Kidney epithelial cell (primary cell): ENCODE results near the gene METTL16. TPM values are rescaled to one million over a fixed set of nuclear protein-coding genes. Genes with fewer than 3 reads are reported as not detected.
A peak's percentile ranks its signal among the peaks of the same experiment; 100 is the strongest.

Experiments used
- DNase-seq: peaks from one replicate; pipeline ENCODE4 v3.0.0-alpha.2; 2010; ENCODE audit warnings: low read depth
- H3K27me3 ChIP-seq: 2 replicates; pipeline ENCODE4 v1.6.0; 2011; ENCODE audit warnings: low read length; ENCODE audit not compliant: control insufficient read depth, insufficient read depth
- H3K36me3 ChIP-seq: 2 replicates; pipeline ENCODE4 v1.5.1; 2011; ENCODE audit warnings: low read length; ENCODE audit not compliant: control insufficient read depth, insufficient read depth
- H3K4me3 ChIP-seq: 2 replicates; pipeline ENCODE4 v1.5.1; 2011; ENCODE audit warnings: low read depth, mild to moderate bottlenecking, control low read depth, low read length
- CTCF ChIP-seq: IDR thresholded peaks from 2 replicates; pipeline ENCODE4 v1.5.1; 2011; ENCODE audit warnings: mild to moderate bottlenecking, moderate library complexity, low read length, control low read depth, inconsistent platforms; ENCODE audit not compliant: insufficient read depth, poor library complexity, severe bottlenecking
- total RNA-seq: library from RNA; depleted of rRNA; stranded (reverse); fragments of >200 nt; gene quantifications from 2 replicates; pipeline ENCODE4 v1.2.3, GENCODE V29; 2015

Gene METTL16
- total RNA-seq, 1 donor from 2014 or later, result 32.4 TPM

- TF ChIP-seq CTCF, result no peak
- Histone ChIP-seq H3K27me3 (no peaks in the 10 kb centered on the region), H3K4me3 (no peak overlapping the region), H3K36me3 (no peaks in the 10 kb centered on the region)
- no peak for DNase-seq
Observed at GRCh38 chr17:2410951-2411350, 100.7 kb downstream of the METTL16 start.

- peak; percentile 92 for DNase-seq
- Histone ChIP-seq H3K27me3 (no peaks in the 10 kb centered on the region), H3K4me3 (no peak overlapping the region), H3K36me3 (no peaks in the 10 kb centered on the region)
- TF ChIP-seq CTCF, result no peak
Observed at GRCh38 chr17:2406903-2407790, 104.5 kb downstream of the METTL16 start.

GRCh38 chr17:2406271-2406902, 105.3 kb downstream of the METTL16 start:
- H3K36me3 ChIP-seq, result no peaks in the 10 kb centered on the region
- TF ChIP-seq CTCF, result no peak
- DNase-seq, result no peak
- H3K27me3 ChIP-seq, result no peaks in the 10 kb centered on the region
- no peak overlapping the region for H3K4me3 ChIP-seq

- H3K4me3 ChIP-seq, result no peak overlapping the region
- H3K27me3 ChIP-seq, result no peaks in the 10 kb centered on the region
- DNase-seq, result no peak
- no peaks in the 10 kb centered on the region for H3K36me3 ChIP-seq
- no peak for TF ChIP-seq CTCF
Observed at GRCh38 chr17:2405247-2405926, 106.3 kb downstream of the METTL16 start.

GRCh38 chr17:2403044-2403443, 108.6 kb downstream of the METTL16 start:
- no peaks in the 10 kb centered on the region for H3K36me3 ChIP-seq
- H3K27me3 ChIP-seq, result no peaks in the 10 kb centered on the region
- no peak overlapping the region for H3K4me3 ChIP-seq
- DNase-seq, result no peak
- TF ChIP-seq CTCF, result no peak
